Activated naive CD4-positive, alpha-beta T cell treated with anti-CD3 and anti-CD28 coated beads, Interleukin-2, amount 10 ng/mL, durations not matched to agents 7 days and 5 days (primary cell): ENCODE data around the gene STK11.
A peak's percentile ranks its signal among the peaks of the same experiment; 100 is the strongest.

Source experiments
- CTCF ChIA-PET: fragments of 350-600 bp; sonication (Branson Sonifier 250); formaldehyde crosslinking; loops from one replicate; lab custom pipeline; 2021; ENCODE audit warnings: antibody characterized with exemption; lab: Charles Lee
- DNase-seq: peaks from one replicate; pipeline ENCODE4 v3.0.0-alpha.2; 2020
- H3K27ac Mint-ChIP-seq: one replicate; pipeline ENCODE4 v1.8.0; 2021; ENCODE audit warnings: mild to moderate bottlenecking, moderate library complexity, mixed read lengths
- H3K27me3 Mint-ChIP-seq: one replicate; pipeline ENCODE4 v1.8.0; 2021; ENCODE audit warnings: mild to moderate bottlenecking, mixed read lengths
- H3K36me3 Mint-ChIP-seq: one replicate; pipeline ENCODE4 v1.8.0; 2021; ENCODE audit warnings: mixed read lengths
- H3K4me1 Mint-ChIP-seq: one replicate; pipeline ENCODE4 v1.8.0; 2021; ENCODE audit warnings: mixed read lengths
- H3K4me3 Mint-ChIP-seq: one replicate; pipeline ENCODE4 v1.8.0; 2021; ENCODE audit warnings: mild to moderate bottlenecking, moderate library complexity, mixed read lengths
- H3K9me3 Mint-ChIP-seq: one replicate; pipeline ENCODE4 v1.8.0; 2021; ENCODE audit warnings: mixed read lengths

The STK11 gene

DNA sequence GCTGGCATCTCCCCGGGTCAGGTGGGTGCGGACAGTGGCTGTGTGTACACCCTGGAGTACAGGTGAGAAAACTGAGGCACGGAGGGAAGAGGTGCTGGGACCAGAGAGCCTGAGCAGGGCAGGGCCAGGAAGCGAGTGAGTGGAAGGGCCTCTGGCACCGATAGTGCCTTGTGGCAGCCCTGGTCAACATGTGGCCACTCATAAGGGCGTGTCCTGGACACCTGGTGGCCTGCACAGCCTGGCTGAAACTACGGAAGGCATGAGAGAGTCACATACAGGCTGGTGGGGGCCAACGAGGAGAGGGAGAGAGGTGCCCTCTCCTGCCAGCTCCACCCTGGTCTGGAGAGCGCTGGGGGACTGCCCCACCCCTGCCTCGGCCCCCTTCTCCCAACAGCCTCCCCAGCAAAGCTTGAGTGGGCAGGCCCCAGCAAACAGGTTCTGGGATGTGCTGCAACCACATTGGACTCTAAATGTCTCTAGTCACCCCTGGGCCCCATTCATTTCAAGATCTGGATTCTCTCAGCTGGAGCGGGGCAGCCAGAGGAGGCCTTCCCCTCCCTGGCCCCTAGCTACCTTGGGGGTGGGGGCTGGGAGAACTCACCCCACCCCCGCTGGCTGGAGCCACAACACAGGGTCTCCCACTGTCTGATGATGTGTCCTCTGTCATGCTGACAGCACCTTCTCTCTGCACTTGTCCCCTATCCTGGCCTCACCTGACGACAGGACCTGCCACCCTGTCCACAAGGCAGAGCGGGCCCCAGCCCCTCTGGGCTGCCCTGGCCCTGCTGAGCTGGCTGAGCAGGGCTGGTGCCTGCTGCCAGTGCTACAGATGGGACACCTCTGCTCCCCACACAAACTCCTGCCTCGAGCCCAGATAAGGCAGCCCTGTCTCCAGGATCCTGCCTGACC is 26.4 kb downstream of the STK11 start:
- Mint-ChIP-seq H3K9me3 (no peaks in the 10 kb centered on the region), H3K27me3 (peaks cover 34% of the 10 kb centered on the region), H3K36me3 (peaks cover 3% of the 10 kb centered on the region), H3K27ac (no peak overlapping the region), H3K4me1 (no peaks in the 10 kb centered on the region), H3K4me3 (no peak overlapping the region)
- DNase-seq = no peak
- CTCF ChIA-PET = interaction anchor here (2.1 kb wide), 1 partner anchor 12 kb away, joined by 5 read pairs; no protein-coding TSS in a partner anchor

- no peak for DNase-seq
- CTCF ChIA-PET = interaction anchor here (2.1 kb wide), 1 partner anchor 11 kb away, joined by 5 read pairs; no protein-coding TSS in a partner anchor
- Mint-ChIP-seq H3K27me3 (peaks cover 38% of the 10 kb centered on the region), H3K9me3 (no peaks in the 10 kb centered on the region), H3K4me1 (no peaks in the 10 kb centered on the region), H3K4me3 (no peak overlapping the region), H3K27ac (no peak overlapping the region), H3K36me3 (peaks cover 3% of the 10 kb centered on the region)
Observed at GRCh38 chr19:1232652-1233072, 27.1 kb downstream of the STK11 start.

DNA sequence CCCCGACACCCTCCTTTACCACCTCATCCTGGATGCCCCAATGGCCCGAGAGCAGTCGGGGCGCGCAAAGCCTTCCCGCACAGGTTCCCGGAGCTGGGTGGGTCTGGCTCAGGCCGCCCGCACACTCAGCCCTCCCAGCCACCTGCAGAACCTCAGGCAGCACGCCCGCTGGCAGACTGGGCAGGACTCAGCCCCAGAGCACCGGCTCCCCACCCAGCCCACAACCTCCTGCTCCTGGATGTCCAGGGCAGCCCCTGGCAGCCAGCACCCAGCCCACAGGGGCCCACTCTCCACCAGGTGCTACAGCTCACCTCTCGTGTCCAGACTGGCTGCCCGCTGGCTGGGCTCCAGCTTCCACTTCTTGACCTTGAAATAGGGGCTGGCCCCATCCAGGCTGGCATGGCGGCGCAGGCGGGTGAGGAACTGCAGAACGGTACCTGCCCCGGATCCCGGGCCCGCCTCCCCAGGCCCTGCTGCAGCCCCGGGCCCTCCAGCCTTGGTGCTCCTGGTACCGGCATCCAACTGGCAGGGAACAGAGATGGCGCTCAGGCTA is 27.6 kb downstream of the STK11 start:
- H3K27ac Mint-ChIP-seq = no peak overlapping the region
- CTCF ChIA-PET = interaction anchor here (2.1 kb wide), 1 partner anchor 11 kb away, joined by 5 read pairs; no protein-coding TSS in a partner anchor

GRCh38 chr19:1234051-1234954 is 28.7 kb downstream of the STK11 start:
- no peak for DNase-seq
- Mint-ChIP-seq H3K27me3 (peaks cover 52% of the 10 kb centered on the region), H3K27ac (no peak overlapping the region), H3K9me3 (no peaks in the 10 kb centered on the region), H3K4me1 (peaks cover 10% of the 10 kb centered on the region), H3K36me3 (peaks cover 2% of the 10 kb centered on the region), H3K4me3 (no peak overlapping the region)
- CTCF ChIA-PET = interaction anchor here (1.0 kb wide), 1 partner anchor 10 kb away, joined by 3 read pairs; no protein-coding TSS in a partner anchor

More for the DNA sequence above, 27.6 kb downstream of the STK11 start:
- peaks cover under 1% of the 10 kb centered on the region for H3K36me3 Mint-ChIP-seq
- H3K4me1 Mint-ChIP-seq = peaks cover under 1% of the 10 kb centered on the region
- H3K27me3 Mint-ChIP-seq = peaks cover 41% of the 10 kb centered on the region
- no peak for DNase-seq
- no peak overlapping the region for H3K4me3 Mint-ChIP-seq
- no peaks in the 10 kb centered on the region for H3K9me3 Mint-ChIP-seq

- no peak overlapping the region for H3K27ac Mint-ChIP-seq
Observed at GRCh38 chr19:1234955-1235380, 29.4 kb downstream of the STK11 start.

DNA sequence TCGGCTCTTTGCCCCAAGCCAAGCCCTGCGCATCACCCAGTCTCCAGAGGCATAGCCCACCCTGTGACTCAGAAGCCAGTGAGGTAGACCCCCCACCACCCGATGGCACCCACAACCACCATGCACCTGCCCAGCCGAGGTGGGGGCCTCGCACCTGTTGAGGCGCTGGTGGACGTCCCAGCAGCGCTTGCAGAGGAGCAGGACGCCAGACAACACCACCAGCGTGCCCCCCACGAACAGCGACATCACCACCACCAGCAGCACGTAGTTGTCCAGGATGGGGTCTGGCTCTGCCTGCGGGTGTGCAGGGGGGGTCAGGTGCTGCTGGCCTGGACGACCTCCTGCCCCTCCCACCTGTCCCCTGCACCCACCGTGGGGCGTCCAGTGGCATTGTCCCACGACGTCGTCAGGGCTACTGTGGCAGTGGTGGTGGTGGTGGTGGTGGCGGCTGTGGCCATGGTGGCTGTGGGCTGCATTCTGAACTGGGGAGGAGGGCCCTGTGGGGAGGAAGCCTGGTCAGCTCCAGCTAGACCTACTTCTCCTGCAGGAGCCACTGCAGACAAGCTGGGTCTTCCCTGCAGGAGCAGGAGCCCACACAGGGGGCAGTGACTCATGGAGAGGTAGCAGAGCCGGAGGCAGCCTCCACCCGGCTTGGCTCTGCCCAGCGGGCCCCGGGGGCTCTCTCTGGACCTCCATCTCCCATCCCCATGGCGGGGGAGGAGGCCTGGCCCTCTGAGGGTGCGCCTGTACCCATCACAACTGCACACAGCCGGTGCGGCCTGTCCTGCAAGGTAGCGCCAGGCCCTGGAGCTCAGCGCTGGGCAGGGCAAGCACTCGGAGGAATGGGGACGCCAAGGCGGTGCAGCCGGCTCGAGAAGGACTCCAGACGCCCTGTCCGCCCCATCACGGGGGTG is 30.3 kb downstream of the STK11 start:
- Mint-ChIP-seq H3K27me3 (peaks cover 60% of the 10 kb centered on the region), H3K27ac (no peak overlapping the region), H3K4me1 (peaks cover 15% of the 10 kb centered on the region), H3K36me3 (peaks cover 2% of the 10 kb centered on the region), H3K4me3 (no peak overlapping the region), H3K9me3 (no peaks in the 10 kb centered on the region)
- DNase-seq = no peak
- CTCF ChIA-PET = no interaction called here

More at GRCh38 chr19:1234955-1235380, 29.4 kb downstream of the STK11 start:
- CTCF ChIA-PET = interaction anchor here (1.0 kb wide), 1 partner anchor 9 kb away, joined by 3 read pairs; no protein-coding TSS in a partner anchor
- no peak for DNase-seq
- Mint-ChIP-seq H3K9me3 (no peaks in the 10 kb centered on the region), H3K36me3 (peaks cover 2% of the 10 kb centered on the region), H3K4me3 (no peak overlapping the region), H3K4me1 (peaks cover 12% of the 10 kb centered on the region), H3K27me3 (peaks cover 59% of the 10 kb centered on the region)

DNA sequence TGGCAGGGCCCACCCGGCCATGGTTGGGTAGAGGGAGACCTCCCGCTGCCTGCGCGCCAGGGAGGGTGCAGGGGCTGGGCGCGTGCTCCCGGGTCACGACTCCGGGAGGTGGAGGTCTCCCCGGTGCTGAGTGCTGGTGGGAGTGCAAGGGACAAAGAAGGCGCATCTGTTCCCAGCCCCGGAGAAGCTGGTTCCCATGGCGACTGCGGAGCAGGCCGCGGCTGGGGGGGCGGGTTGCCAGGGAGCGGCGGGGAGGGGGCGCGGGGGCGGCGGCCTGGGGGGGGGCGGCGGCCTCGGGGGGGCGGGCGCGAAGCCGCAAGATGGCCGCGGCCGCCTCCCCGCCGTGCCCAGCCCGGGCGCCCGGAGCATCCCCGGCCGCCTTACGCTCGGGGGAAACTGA is 31.0 kb downstream of the STK11 start:
- Mint-ChIP-seq H3K4me1 (peaks cover 22% of the 10 kb centered on the region), H3K4me3 (peak overlapping the region; percentile 31), H3K36me3 (peaks cover 4% of the 10 kb centered on the region), H3K27me3 (peaks cover 64% of the 10 kb centered on the region), H3K9me3 (no peaks in the 10 kb centered on the region), H3K27ac (no peak overlapping the region)
- DNase-seq = no peak
- CTCF ChIA-PET = interaction anchor here (0.6 kb wide), 1 partner anchor 24 kb away, joined by 3 read pairs; no protein-coding TSS in a partner anchor

GRCh38 chr19:1237027-1237659 is 31.6 kb downstream of the STK11 start:
- CTCF ChIA-PET = interaction anchor here (0.6 kb wide), 1 partner anchor 25 kb away, joined by 3 read pairs; no protein-coding TSS in a partner anchor
- H3K4me1 Mint-ChIP-seq = peaks cover 23% of the 10 kb centered on the region
- H3K4me3 Mint-ChIP-seq = peak overlapping the region; percentile 55
- no peaks in the 10 kb centered on the region for H3K9me3 Mint-ChIP-seq
- no peak overlapping the region for H3K27ac Mint-ChIP-seq
- peaks cover 64% of the 10 kb centered on the region for H3K27me3 Mint-ChIP-seq
- DNase-seq = no peak
- H3K36me3 Mint-ChIP-seq = peaks cover 5% of the 10 kb centered on the region

GRCh38 chr19:1237754-1238368 is 32.3 kb downstream of the STK11 start, which contains the start of gene CBARP:
CBARP (minus strand) TSS chr19:1238005; CDS start chr19:1236100, 1,905 bp downstream.
- peak; percentile 55 for DNase-seq
- Mint-ChIP-seq H3K27ac (no peak within 1 kb of the TSS), H3K4me1 (peaks cover 30% of the 10 kb centered on the region), H3K36me3 (peaks cover 5% of the 10 kb centered on the region), H3K4me3 (peak within 1 kb of the TSS; percentile 71), H3K9me3 (no peaks in the 10 kb centered on the region), H3K27me3 (peaks cover 64% of the 10 kb centered on the region)
- CTCF ChIA-PET = interaction anchor here (0.8 to 1.3 kb wide), 3 partner anchors 22 to 237 kb away, joined by 3 to 4 read pairs (median 3); no protein-coding TSS in a partner anchor

GRCh38 chr19:1238369-1239303 is 33.1 kb downstream of the STK11 start:
- no peaks in the 10 kb centered on the region for H3K9me3 Mint-ChIP-seq
- peaks cover 5% of the 10 kb centered on the region for H3K36me3 Mint-ChIP-seq
- no peak for DNase-seq
- CTCF ChIA-PET = interaction anchor here (0.8 to 1.3 kb wide), 3 partner anchors 23 to 237 kb away, joined by 3 to 4 read pairs (median 3); no protein-coding TSS in a partner anchor
- H3K27ac Mint-ChIP-seq = no peak overlapping the region
- H3K4me1 Mint-ChIP-seq = peaks cover 38% of the 10 kb centered on the region
- H3K27me3 Mint-ChIP-seq = peaks cover 61% of the 10 kb centered on the region
- H3K4me3 Mint-ChIP-seq = peak overlapping the region; percentile 71

- peak overlapping the region; percentile 71 for H3K4me3 Mint-ChIP-seq
- peaks cover 39% of the 10 kb centered on the region for H3K4me1 Mint-ChIP-seq
- H3K9me3 Mint-ChIP-seq = no peaks in the 10 kb centered on the region
- no peak overlapping the region for H3K27ac Mint-ChIP-seq
- peaks cover 55% of the 10 kb centered on the region for H3K27me3 Mint-ChIP-seq
- CTCF ChIA-PET = no interaction called here
- peaks cover 5% of the 10 kb centered on the region for H3K36me3 Mint-ChIP-seq
- DNase-seq = no peak
Observed at GRCh38 chr19:1239420-1239795, 33.8 kb downstream of the STK11 start.
